SU-DHL-6 (cell line): ENCODE data around the gene PLEKHA8.

ENCODE experiments used
- EZH2phosphoT487 ChIP-seq: fragments of 200-600 bp; sonication (generic), shearing (Covaris generic); conservative IDR thresholded peaks from 2 replicates; pipeline ENCODE4 v1.6.1; 2018; ENCODE audit warnings: mild to moderate bottlenecking, antibody characterized with exemption, low read length, moderate library complexity, mixed read lengths
- TF ChIP-seq, protein P1 (sequence below): fragments of 200-600 bp; sonication (generic); IDR thresholded peaks from one replicate; pipeline ENCODE4 v1.5.1; 2017; ENCODE audit warnings: antibody characterized with exemption, mild to moderate bottlenecking, low read length, moderate library complexity; ENCODE audit not compliant: insufficient read depth, poor library complexity, severe bottlenecking

DNA sequence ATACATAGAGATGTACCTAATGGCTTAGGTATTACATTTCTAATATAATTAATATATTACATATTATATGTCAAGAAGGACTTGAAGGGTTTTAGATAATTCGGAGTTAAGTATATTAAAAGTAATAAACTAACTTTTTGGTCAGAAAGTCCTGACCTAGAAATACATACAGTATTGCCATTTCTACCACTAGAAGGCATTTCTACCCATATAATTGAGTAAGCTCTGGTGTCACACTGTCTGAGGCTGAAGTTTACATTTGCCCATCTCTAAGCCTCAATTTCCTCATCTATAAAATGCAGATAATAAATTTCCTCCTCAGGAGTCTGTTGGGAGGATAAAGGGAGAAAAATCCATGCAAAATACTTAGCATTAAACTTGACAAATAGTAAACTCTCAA, 8.8 kb upstream of the PLEKHA8 start:
- TF ChIP-seq, protein P1, sequence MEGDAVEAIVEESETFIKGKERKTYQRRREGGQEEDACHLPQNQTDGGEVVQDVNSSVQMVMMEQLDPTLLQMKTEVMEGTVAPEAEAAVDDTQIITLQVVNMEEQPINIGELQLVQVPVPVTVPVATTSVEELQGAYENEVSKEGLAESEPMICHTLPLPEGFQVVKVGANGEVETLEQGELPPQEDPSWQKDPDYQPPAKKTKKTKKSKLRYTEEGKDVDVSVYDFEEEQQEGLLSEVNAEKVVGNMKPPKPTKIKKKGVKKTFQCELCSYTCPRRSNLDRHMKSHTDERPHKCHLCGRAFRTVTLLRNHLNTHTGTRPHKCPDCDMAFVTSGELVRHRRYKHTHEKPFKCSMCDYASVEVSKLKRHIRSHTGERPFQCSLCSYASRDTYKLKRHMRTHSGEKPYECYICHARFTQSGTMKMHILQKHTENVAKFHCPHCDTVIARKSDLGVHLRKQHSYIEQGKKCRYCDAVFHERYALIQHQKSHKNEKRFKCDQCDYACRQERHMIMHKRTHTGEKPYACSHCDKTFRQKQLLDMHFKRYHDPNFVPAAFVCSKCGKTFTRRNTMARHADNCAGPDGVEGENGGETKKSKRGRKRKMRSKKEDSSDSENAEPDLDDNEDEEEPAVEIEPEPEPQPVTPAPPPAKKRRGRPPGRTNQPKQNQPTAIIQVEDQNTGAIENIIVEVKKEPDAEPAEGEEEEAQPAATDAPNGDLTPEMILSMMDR: peak; percentile 25
- no peak for TF ChIP-seq EZH2phosphoT487
